PC-3 (cell line): ENCODE measurements around the gene CCNB1.

Experiments
- EZH2phosphoT487 ChIP-seq: fragments of 300-600 bp; sonication (generic); IDR thresholded peaks from 2 replicates; pipeline ENCODE4 v1.6.1; 2018; ENCODE audit warnings: mild to moderate bottlenecking, antibody characterized with exemption, low read length, borderline replicate concordance
- TF ChIP-seq, protein P1 (sequence below): fragments of 300-600 bp; sonication (generic); conservative IDR thresholded peaks from 2 replicates; pipeline ENCODE4 v1.5.1; 2017; ENCODE audit warnings: antibody characterized with exemption, low read depth, mild to moderate bottlenecking, low read length

DNA sequence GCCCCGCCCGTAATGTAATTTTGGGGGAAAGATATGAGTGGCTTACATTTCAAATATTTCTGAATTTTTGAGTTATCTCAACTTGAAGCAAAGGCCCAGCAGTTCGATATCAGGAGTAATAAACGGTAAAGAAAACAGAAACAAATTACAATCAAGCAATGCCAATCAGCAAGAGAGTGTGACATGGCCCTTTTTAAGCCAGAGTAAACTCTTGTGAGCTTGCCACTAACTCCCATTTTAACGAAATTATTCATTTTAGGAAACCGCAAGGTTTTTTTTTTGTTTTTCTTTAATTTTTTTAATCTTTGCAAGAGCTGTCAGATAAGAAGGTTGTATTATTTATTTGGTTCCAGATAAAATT, 50.2 kb downstream of the CCNB1 start:
- TF ChIP-seq, protein P1, sequence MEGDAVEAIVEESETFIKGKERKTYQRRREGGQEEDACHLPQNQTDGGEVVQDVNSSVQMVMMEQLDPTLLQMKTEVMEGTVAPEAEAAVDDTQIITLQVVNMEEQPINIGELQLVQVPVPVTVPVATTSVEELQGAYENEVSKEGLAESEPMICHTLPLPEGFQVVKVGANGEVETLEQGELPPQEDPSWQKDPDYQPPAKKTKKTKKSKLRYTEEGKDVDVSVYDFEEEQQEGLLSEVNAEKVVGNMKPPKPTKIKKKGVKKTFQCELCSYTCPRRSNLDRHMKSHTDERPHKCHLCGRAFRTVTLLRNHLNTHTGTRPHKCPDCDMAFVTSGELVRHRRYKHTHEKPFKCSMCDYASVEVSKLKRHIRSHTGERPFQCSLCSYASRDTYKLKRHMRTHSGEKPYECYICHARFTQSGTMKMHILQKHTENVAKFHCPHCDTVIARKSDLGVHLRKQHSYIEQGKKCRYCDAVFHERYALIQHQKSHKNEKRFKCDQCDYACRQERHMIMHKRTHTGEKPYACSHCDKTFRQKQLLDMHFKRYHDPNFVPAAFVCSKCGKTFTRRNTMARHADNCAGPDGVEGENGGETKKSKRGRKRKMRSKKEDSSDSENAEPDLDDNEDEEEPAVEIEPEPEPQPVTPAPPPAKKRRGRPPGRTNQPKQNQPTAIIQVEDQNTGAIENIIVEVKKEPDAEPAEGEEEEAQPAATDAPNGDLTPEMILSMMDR, result no peak
- TF ChIP-seq EZH2phosphoT487, result no peak
